ENCODE results near the gene MYO18A. TPM values are rescaled to one million over a fixed set of nuclear protein-coding genes. Genes with fewer than 3 reads are reported as not detected.

Gene MYO18A
- total RNA-seq, 4 donors from 2014 or later, result 526 to 1,058 (median 835) TPM

- intact Hi-C loops (cut with DNase I; ENCODE audit: low total_unique reads) (no loop called here), in situ Hi-C loops (cut with MboI; ENCODE audit: low sequenced_read_pairs in 4 of 4) (no loop called here)
- Histone ChIP-seq H3K9me3 (no peaks in the 10 kb centered on the region), H3K27ac (no peak overlapping the region), H3K4me1 (peaks cover 0 to 4% of the 10 kb centered on the region in 2 donors), H3K4me3 (no peak overlapping the region), H3K27me3 (peaks cover 0 to 4% (median 0%) of the 10 kb centered on the region in 3 donors), H3K36me3 (no peaks in the 10 kb centered on the region)
- DNase-seq (no peak), ATAC-seq (no peak)
- TF ChIP-seq CTCF (IDR thresholded peaks at IDR 0.05 in 4 of 5, conservative IDR thresholded peaks at IDR 0.05 in 1 of 5) (no peak), POLR2A (IDR thresholded peaks at IDR 0.05) (no peak)
Observed at GRCh38 chr17:29045734-29046472, 134.3 kb downstream of the MYO18A start.

GRCh38 chr17:29045026-29045425, 135.2 kb downstream of the MYO18A start:
- in situ Hi-C loops (cut with MboI; ENCODE audit: low sequenced_read_pairs in 4 of 4), result no loop called here
- Histone ChIP-seq H3K4me3 (no peak overlapping the region), H3K27me3 (peaks cover 0 to 3% (median 0%) of the 10 kb centered on the region in 3 donors), H3K9me3 (no peaks in the 10 kb centered on the region), H3K27ac (no peak overlapping the region), H3K4me1 (peaks cover 3 to 4% of the 10 kb centered on the region in 2 donors), H3K36me3 (no peaks in the 10 kb centered on the region)
- TF ChIP-seq POLR2A (IDR thresholded peaks at IDR 0.05) (no peak), CTCF (IDR thresholded peaks at IDR 0.05 in 4 of 5, conservative IDR thresholded peaks at IDR 0.05 in 1 of 5) (no peak)
- no peak for DNase-seq
- intact Hi-C loops (cut with DNase I; ENCODE audit: low total_unique reads), result no loop called here
- ATAC-seq, result no peak

GRCh38 chr17:29043539-29044145, 136.6 kb downstream of the MYO18A start:
- DNase-seq, result no peak
- Histone ChIP-seq H3K27ac (no peak overlapping the region), H3K27me3 (peaks cover 0 to 3% (median 0%) of the 10 kb centered on the region in 3 donors), H3K4me1 (peaks cover 3 to 4% of the 10 kb centered on the region in 2 donors), H3K9me3 (no peaks in the 10 kb centered on the region), H3K4me3 (no peak overlapping the region), H3K36me3 (no peaks in the 10 kb centered on the region)
- no peak for ATAC-seq
- TF ChIP-seq POLR2A (IDR thresholded peaks at IDR 0.05), result no peak
- TF ChIP-seq CTCF (IDR thresholded peaks at IDR 0.05 in 4 of 5, conservative IDR thresholded peaks at IDR 0.05 in 1 of 5), result no peak
- intact Hi-C loops (cut with DNase I; ENCODE audit: low total_unique reads), result no loop called here
- in situ Hi-C loops (cut with MboI; ENCODE audit: low sequenced_read_pairs in 4 of 4), result no loop called here

- Histone ChIP-seq H3K4me1 (peaks cover 3 to 4% of the 10 kb centered on the region in 2 donors), H3K27me3 (peaks cover 1 to 10% (median 5%) of the 10 kb centered on the region in 3 donors), H3K4me3 (no peak within 1 kb of the TSS), H3K9me3 (no peaks in the 10 kb centered on the region), H3K36me3 (no peaks in the 10 kb centered on the region), H3K27ac (no peak within 1 kb of the TSS)
- no peak for TF ChIP-seq POLR2A (IDR thresholded peaks at IDR 0.05)
- no peak for TF ChIP-seq CTCF (IDR thresholded peaks at IDR 0.05 in 4 of 5, conservative IDR thresholded peaks at IDR 0.05 in 1 of 5)
- intact Hi-C loops (cut with DNase I; ENCODE audit: low total_unique reads) (no loop called here), in situ Hi-C loops (cut with MboI; ENCODE audit: low sequenced_read_pairs in 4 of 4) (no loop called here)
- no peak for DNase-seq
- peak in 1 of 2 donors; percentile 39 for ATAC-seq
Observed at GRCh38 chr17:29042679-29043538, 137.3 kb downstream of the MYO18A start, which contains the start of gene PIPOX. PIPOX (plus strand) TSS chr17:29043141; CDS start chr17:29043226, 85 bp downstream.

Measured in gastrocnemius medialis (tissue), 4 donors.